ENCODE data around the gene TRIM67. TPM values are rescaled to one million over a fixed set of nuclear protein-coding genes. Genes with fewer than 3 reads are reported as not detected.

The TRIM67 gene
- 22.5 TPM for polyA plus RNA-seq (2012; ENCODE audit: insufficient read depth, insufficient read length, low read depth)

- H3K4me1 ChIP-seq: no peaks in the 10 kb centered on the region
- H3K27me3 ChIP-seq: peaks cover 2% of the 10 kb centered on the region; the same call in 1 of the 2 replicates
- H3K4me3 ChIP-seq (ENCODE audit: low read depth, low read length): peak within 1 kb of the TSS; percentile 75
- H3K9me3 ChIP-seq: no peaks in the 10 kb centered on the region
- TF ChIP-seq, protein P1, sequence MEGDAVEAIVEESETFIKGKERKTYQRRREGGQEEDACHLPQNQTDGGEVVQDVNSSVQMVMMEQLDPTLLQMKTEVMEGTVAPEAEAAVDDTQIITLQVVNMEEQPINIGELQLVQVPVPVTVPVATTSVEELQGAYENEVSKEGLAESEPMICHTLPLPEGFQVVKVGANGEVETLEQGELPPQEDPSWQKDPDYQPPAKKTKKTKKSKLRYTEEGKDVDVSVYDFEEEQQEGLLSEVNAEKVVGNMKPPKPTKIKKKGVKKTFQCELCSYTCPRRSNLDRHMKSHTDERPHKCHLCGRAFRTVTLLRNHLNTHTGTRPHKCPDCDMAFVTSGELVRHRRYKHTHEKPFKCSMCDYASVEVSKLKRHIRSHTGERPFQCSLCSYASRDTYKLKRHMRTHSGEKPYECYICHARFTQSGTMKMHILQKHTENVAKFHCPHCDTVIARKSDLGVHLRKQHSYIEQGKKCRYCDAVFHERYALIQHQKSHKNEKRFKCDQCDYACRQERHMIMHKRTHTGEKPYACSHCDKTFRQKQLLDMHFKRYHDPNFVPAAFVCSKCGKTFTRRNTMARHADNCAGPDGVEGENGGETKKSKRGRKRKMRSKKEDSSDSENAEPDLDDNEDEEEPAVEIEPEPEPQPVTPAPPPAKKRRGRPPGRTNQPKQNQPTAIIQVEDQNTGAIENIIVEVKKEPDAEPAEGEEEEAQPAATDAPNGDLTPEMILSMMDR (IDR thresholded peaks at IDR 0.05; ENCODE audit: low read depth, low read length): no peak
- peak; percentile 84 for DNase-seq
- H3K36me3 ChIP-seq: no peaks in the 10 kb centered on the region
Observed at GRCh38 chr1:231161667-231162296, at the start of gene TRIM67. Gene TRIM67 (plus strand): TSS chr1:231162058. CDS start chr1:231162970, 912 bp downstream.

DNA sequence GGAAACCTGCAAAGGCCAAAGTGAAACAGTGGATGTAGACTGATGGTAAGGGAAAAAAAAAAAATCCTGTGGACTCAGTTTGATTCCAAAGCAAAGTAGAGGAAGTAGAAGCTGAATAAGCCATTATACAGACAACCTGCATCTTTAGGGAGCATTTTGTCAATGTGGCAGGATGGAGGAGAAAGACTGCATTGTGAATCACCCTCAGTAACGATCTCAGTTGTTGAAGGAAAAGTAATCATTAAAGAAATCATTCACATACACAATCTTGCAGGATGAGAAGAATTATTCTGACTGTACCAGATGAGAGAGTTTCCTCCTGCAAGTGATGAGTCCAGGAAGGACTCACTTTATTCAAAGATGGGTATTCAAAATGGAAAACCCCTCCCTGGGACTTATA, 45.1 kb upstream of the TRIM67 start:
- DNase-seq: no peak
- TF ChIP-seq, protein P1 (IDR thresholded peaks at IDR 0.05; ENCODE audit: low read depth, low read length): no peak
- Histone ChIP-seq H3K36me3 (no peaks in the 10 kb centered on the region), H3K4me1 (no peaks in the 10 kb centered on the region), H3K27me3 (0 out of 2 replicates have a peak, but pooled peaks cover 2% of the 10 kb centered on the region), H3K4me3 (ENCODE audit: low read depth, low read length) (no peak overlapping the region), H3K9me3 (peaks cover 2% of the 10 kb centered on the region; the same call in 1 of the 2 replicates)

DNA sequence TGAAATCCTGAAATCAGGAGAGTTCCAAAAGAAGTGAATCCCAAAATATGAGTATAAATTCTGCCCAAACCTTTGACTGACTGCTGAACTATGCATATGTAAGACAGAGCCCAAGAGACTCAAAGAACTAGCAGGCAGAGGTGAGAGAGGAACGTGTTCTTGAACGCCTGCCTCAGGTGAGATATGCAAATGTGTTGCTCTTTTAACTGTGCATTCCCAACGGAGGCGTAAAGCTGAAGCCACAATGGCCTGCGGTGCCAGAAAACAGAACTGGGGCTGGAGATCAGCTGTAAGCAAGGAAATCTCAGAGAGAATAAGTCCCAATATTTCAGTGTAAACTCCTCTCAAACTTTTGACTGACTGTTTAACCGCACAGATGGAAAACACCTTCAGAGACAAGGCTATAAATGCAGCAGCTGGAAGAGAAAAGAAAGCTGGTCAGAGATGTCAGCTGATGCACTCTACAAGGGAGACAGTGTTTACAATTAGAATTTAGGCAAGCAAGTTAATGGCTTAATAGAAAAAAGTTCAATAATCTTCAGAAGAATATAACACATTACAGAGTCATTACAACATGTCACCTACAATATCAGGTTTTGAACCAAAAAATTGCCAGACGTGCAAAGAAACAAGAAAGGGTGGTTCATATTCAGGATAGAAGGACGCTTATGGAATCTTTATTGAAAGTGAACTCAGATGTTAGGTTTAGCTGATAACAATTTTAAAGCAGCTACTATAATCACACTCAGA, 43.0 kb upstream of the TRIM67 start:
- Histone ChIP-seq H3K4me3 (ENCODE audit: low read depth, low read length) (no peak overlapping the region), H3K27me3 (no peaks in the 10 kb centered on the region), H3K9me3 (no peaks in the 10 kb centered on the region), H3K36me3 (no peaks in the 10 kb centered on the region), H3K4me1 (no peaks in the 10 kb centered on the region)
- no peak for DNase-seq
- TF ChIP-seq, protein P1 (IDR thresholded peaks at IDR 0.05; ENCODE audit: low read depth, low read length): no peak

DNA sequence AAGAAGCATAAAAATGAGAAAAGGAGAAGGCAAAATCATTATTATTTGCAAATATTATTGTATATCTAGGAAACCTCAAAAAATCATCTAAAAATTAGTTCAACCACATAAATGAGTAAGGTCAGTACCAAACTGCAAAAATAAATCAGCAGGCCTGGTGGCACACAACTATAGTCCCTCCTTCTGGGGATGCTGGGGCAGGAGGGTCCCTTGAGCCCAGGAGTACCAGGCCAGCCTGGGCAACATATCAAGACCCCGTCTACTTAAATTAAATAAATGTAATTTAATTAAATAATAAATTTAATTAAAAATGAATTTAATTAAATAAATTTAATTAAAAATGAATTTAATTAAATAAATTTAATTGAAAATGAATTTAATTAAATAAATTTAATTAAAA, 40.3 kb upstream of the TRIM67 start:
- no peak overlapping the region for H3K4me3 ChIP-seq (ENCODE audit: low read depth, low read length)
- TF ChIP-seq, protein P1 (IDR thresholded peaks at IDR 0.05; ENCODE audit: low read depth, low read length): no peak
- no peaks in the 10 kb centered on the region for H3K27me3 ChIP-seq
- DNase-seq: no peak
- no peaks in the 10 kb centered on the region for H3K4me1 ChIP-seq
- no peaks in the 10 kb centered on the region for H3K9me3 ChIP-seq
- no peaks in the 10 kb centered on the region for H3K36me3 ChIP-seq

GRCh38 chr1:231122143-231122542, 39.7 kb upstream of the TRIM67 start:
- H3K9me3 ChIP-seq: no peaks in the 10 kb centered on the region
- no peak overlapping the region for H3K4me3 ChIP-seq (ENCODE audit: low read depth, low read length)
- TF ChIP-seq, protein P1 (IDR thresholded peaks at IDR 0.05; ENCODE audit: low read depth, low read length): no peak
- DNase-seq: no peak
- H3K36me3 ChIP-seq: no peaks in the 10 kb centered on the region
- H3K4me1 ChIP-seq: no peaks in the 10 kb centered on the region
- no peaks in the 10 kb centered on the region for H3K27me3 ChIP-seq

DNA sequence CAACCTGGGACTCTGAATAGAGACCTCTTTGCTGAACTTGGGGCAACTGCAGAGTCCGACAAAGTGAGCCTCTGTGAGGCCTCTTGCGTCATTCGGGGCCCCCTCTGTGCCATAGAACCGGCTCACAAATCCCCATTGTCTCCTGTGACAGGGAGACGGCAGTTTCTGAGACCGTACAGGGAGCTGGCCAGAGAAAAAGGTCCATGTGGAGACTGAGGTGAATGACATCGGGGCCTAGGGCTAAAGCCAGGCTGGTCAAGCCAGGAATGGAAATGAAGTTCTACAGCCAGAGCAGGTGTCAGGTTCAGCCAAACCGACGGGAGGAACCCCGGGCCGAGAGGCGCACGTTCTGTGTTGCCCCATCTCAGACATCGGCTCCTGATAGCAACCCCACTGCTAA, 37.1 kb upstream of the TRIM67 start:
- H3K9me3 ChIP-seq: no peaks in the 10 kb centered on the region
- H3K27me3 ChIP-seq: no peaks in the 10 kb centered on the region
- H3K36me3 ChIP-seq: no peaks in the 10 kb centered on the region
- no peak for DNase-seq
- no peaks in the 10 kb centered on the region for H3K4me1 ChIP-seq
- no peak overlapping the region for H3K4me3 ChIP-seq (ENCODE audit: low read depth, low read length)
- TF ChIP-seq, protein P1 (IDR thresholded peaks at IDR 0.05; ENCODE audit: low read depth, low read length): no peak

All from BE2C (cell line).